Prostate gland (tissue), 2 donors: ENCODE data around the gene TGM2.

Experiments used
- CTCF ChIP-seq, 4 experiments: fragments of 200-600 bp in 2 of 4; fragments of 450-650 bp in 2 of 4; sonication (generic) in 2 of 4; IDR thresholded peaks; 1 replicate in 3 of 4; 2 replicates in 1 of 4; pipeline ENCODE4 v1.5.1; 2016 to 2019; ENCODE audit warnings: antibody characterized with exemption in 4 of 4, mild to moderate bottlenecking in 2 of 4, moderate library complexity in 2 of 4
- POLR2A ChIP-seq: fragments of 450-650 bp; IDR thresholded peaks from one replicate; pipeline ENCODE4 v1.6.1; 2016; ENCODE audit warnings: antibody characterized with exemption, mild to moderate bottlenecking

- TF ChIP-seq POLR2A (no peak), CTCF (IDR thresholded peaks at IDR 0.05) (no peak)
These were observed 43.0 kb upstream of the TGM2 start for GRCh38 chr20:38208088-38208487.
